Loucy (cell line): ENCODE data around the gene SFRP2.

ENCODE experiments used
- H2AFZ ChIP-seq: fragments of 200-600 bp; sonication (generic); 2 replicates; pipeline ENCODE4 v1.6.0; 2016; ENCODE audit warnings: antibody characterized with exemption, mild to moderate bottlenecking, low read length, moderate library complexity
- H3F3A ChIP-seq: fragments of 200-600 bp; 2 replicates; pipeline ENCODE4 v1.6.0; 2016; ENCODE audit warnings: antibody characterized with exemption, low read depth, mild to moderate bottlenecking
- H3K27me3 ChIP-seq: fragments of 200-600 bp; sonication (generic); 2 replicates; pipeline ENCODE4 v1.6.1; 2014; ENCODE audit warnings: low read length, mild to moderate bottlenecking; ENCODE audit not compliant: insufficient read depth, poor library complexity, severe bottlenecking
- H3K36me3 ChIP-seq: fragments of 200-600 bp; sonication (generic); 2 replicates; pipeline ENCODE4 v1.6.1; 2016; ENCODE audit warnings: low read length; ENCODE audit not compliant: insufficient read depth
- H3K4me1 ChIP-seq: fragments of 200-600 bp; sonication (generic); 2 replicates; pipeline ENCODE4 v1.5.1; 2014; ENCODE audit warnings: low read length, mild to moderate bottlenecking; ENCODE audit not compliant: insufficient read depth, poor library complexity, severe bottlenecking
- H3K4me2 ChIP-seq: fragments of 200-600 bp; sonication (generic); 2 replicates; pipeline ENCODE4 v1.6.0; 2014; ENCODE audit warnings: antibody characterized with exemption, low read length, low read depth, mild to moderate bottlenecking; ENCODE audit not compliant: poor library complexity, severe bottlenecking
- H3K4me3 ChIP-seq: fragments of 200-600 bp; sonication (generic); 2 replicates; pipeline ENCODE4 v1.5.1; 2014; ENCODE audit warnings: low read length, mild to moderate bottlenecking, mixed read lengths; ENCODE audit not compliant: poor library complexity, severe bottlenecking
- H3K79me2 ChIP-seq: fragments of 200-600 bp; sonication (generic); 2 replicates; pipeline ENCODE4 v1.6.1; 2014; ENCODE audit warnings: low read length; ENCODE audit not compliant: insufficient read depth
- H3K9ac ChIP-seq: fragments of 200-600 bp; sonication (generic); 2 replicates; pipeline ENCODE4 v1.6.0; 2014; ENCODE audit warnings: mild to moderate bottlenecking, low read depth, low read length, moderate library complexity; ENCODE audit not compliant: poor library complexity, severe bottlenecking
- H3K9me2 ChIP-seq: fragments of 200-600 bp; sonication (generic); replicated peaks from 2 replicates; pipeline ENCODE4 v1.6.1; 2016; ENCODE audit warnings: low read depth, low read length, mixed read lengths
- H3K9me3 ChIP-seq: fragments of 200-600 bp; sonication (generic); 2 replicates; pipeline ENCODE4 v1.6.1; 2014; ENCODE audit warnings: mild to moderate bottlenecking, antibody characterized with exemption, low read length, low read depth; ENCODE audit not compliant: insufficient read depth
- H4K20me1 ChIP-seq: fragments of 200-600 bp; sonication (generic); 2 replicates; pipeline ENCODE4 v1.6.0; 2014; ENCODE audit warnings: antibody characterized with exemption, low read length, mild to moderate bottlenecking; ENCODE audit not compliant: insufficient read depth, poor library complexity, severe bottlenecking
- EZH2phosphoT487 ChIP-seq: fragments of 200-600 bp; IDR thresholded peaks from 2 replicates; pipeline ENCODE4 v1.6.1; 2018; ENCODE audit warnings: antibody characterized with exemption, mild to moderate bottlenecking, moderate library complexity, borderline replicate concordance
- TF ChIP-seq, protein P1 (sequence below): fragments of 200-600 bp; sonication (generic); conservative IDR thresholded peaks from 2 replicates; pipeline ENCODE4 v1.5.1; 2014; ENCODE audit warnings: mild to moderate bottlenecking, antibody characterized with exemption, low read length

Gene SFRP2, protein sequence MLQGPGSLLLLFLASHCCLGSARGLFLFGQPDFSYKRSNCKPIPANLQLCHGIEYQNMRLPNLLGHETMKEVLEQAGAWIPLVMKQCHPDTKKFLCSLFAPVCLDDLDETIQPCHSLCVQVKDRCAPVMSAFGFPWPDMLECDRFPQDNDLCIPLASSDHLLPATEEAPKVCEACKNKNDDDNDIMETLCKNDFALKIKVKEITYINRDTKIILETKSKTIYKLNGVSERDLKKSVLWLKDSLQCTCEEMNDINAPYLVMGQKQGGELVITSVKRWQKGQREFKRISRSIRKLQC

DNA sequence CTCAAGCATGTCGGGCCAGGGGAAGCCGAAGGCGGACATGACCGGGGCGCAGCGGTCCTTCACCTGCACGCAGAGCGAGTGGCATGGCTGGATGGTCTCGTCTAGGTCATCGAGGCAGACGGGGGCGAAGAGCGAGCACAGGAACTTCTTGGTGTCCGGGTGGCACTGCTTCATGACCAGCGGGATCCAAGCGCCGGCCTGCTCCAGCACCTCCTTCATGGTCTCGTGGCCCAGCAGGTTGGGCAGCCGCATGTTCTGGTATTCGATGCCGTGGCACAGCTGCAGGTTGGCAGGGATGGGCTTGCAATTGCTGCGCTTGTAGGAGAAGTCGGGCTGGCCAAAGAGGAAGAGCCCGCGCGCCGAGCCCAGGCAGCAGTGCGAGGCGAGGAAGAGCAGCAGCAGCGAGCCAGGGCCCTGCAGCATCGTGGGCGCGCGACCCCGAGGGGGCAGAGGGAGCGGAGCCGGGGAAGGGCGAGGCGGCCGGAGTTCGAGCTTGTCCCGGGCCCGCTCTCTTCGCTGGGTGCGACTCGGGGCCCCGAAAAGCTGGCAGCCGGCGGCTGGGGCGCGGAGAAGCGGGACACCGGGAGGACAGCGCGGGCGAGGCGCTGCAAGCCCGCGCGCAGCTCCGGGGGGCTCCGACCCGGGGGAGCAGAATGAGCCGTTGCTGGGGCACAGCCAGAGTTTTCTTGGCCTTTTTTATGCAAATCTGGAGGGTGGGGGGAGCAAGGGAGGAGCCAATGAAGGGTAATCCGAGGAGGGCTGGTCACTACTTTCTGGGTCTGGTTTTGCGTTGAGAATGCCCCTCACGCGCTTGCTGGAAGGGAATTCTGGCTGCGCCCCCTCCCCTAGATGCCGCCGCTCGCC lies at the start of gene SFRP2:
SFRP2 (minus strand) TSS at position 671 of the 864 bp plus-strand sequence; CDS start at position 423, 248 bp downstream.
- Histone ChIP-seq H3K27me3 (no peaks in the 10 kb centered on the region), H3K79me2 (no peaks in the 10 kb centered on the region), H2AFZ (no peak within 1 kb of the TSS), H3F3A (no peaks in the 10 kb centered on the region), H3K9me2 (no peaks in the 10 kb centered on the region), H3K4me1 (peaks cover 1% of the 10 kb centered on the region), H3K4me2 (no peak within 1 kb of the TSS), H3K36me3 (no peaks in the 10 kb centered on the region), H3K9ac (no peak within 1 kb of the TSS), H4K20me1 (no peaks in the 10 kb centered on the region), H3K9me3 (no peaks in the 10 kb centered on the region), H3K4me3 (no peak within 1 kb of the TSS)
- TF ChIP-seq EZH2phosphoT487, result no peak
- TF ChIP-seq, protein P1, sequence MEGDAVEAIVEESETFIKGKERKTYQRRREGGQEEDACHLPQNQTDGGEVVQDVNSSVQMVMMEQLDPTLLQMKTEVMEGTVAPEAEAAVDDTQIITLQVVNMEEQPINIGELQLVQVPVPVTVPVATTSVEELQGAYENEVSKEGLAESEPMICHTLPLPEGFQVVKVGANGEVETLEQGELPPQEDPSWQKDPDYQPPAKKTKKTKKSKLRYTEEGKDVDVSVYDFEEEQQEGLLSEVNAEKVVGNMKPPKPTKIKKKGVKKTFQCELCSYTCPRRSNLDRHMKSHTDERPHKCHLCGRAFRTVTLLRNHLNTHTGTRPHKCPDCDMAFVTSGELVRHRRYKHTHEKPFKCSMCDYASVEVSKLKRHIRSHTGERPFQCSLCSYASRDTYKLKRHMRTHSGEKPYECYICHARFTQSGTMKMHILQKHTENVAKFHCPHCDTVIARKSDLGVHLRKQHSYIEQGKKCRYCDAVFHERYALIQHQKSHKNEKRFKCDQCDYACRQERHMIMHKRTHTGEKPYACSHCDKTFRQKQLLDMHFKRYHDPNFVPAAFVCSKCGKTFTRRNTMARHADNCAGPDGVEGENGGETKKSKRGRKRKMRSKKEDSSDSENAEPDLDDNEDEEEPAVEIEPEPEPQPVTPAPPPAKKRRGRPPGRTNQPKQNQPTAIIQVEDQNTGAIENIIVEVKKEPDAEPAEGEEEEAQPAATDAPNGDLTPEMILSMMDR, result no peak

DNA sequence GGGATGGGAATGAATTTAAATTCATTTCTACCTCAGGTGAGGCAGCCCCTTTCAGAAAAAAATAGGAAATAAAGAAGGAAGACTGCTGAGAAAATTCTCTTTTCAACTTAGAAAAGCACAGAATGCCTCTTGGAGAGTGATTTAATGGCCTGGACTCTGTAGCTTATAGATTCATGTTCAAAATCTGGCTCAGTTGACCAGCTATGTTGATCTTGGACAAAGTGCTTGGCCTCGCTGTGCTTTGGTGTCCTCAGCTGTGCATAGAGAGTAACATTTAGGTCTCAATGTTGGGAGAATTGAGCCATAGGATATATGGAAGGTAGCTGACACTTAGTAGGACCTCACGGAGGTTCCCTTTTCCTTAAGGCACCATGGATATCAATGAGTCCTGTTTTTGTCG lies 49.7 kb upstream of the SFRP2 start:
- H3K4me3 ChIP-seq, result no peak overlapping the region
- H4K20me1 ChIP-seq, result no peaks in the 10 kb centered on the region
- H3F3A ChIP-seq, result no peaks in the 10 kb centered on the region
- H3K36me3 ChIP-seq, result no peaks in the 10 kb centered on the region
- no peaks in the 10 kb centered on the region for H3K9me2 ChIP-seq
- no peak overlapping the region for H3K9ac ChIP-seq
- H3K9me3 ChIP-seq, result no peaks in the 10 kb centered on the region
- no peak overlapping the region for H2AFZ ChIP-seq
- no peaks in the 10 kb centered on the region for H3K4me1 ChIP-seq
- TF ChIP-seq EZH2phosphoT487, result no peak
- TF ChIP-seq, protein P1, result no peak
- no peaks in the 10 kb centered on the region for H3K79me2 ChIP-seq
- H3K27me3 ChIP-seq, result no peaks in the 10 kb centered on the region
- H3K4me2 ChIP-seq, result no peak overlapping the region

GRCh38 chr4:153834901-153835300 lies 46.0 kb upstream of the SFRP2 start:
- H2AFZ ChIP-seq, result no peak overlapping the region
- H3K36me3 ChIP-seq, result no peaks in the 10 kb centered on the region
- H3K9me3 ChIP-seq, result no peaks in the 10 kb centered on the region
- no peak overlapping the region for H3K4me2 ChIP-seq
- no peaks in the 10 kb centered on the region for H3F3A ChIP-seq
- H3K4me1 ChIP-seq, result no peaks in the 10 kb centered on the region
- TF ChIP-seq, protein P1, result no peak
- H3K79me2 ChIP-seq, result no peaks in the 10 kb centered on the region
- no peak overlapping the region for H3K4me3 ChIP-seq
- no peaks in the 10 kb centered on the region for H3K9me2 ChIP-seq
- H3K27me3 ChIP-seq, result no peaks in the 10 kb centered on the region
- H4K20me1 ChIP-seq, result no peaks in the 10 kb centered on the region
- H3K9ac ChIP-seq, result no peak overlapping the region
